Peyer's patch (tissue), 4 donors: ENCODE results near the gene MYO3B.
"Not testable (repeated sequence)": the region's sequence is repeated elsewhere in the genome, so short reads cannot be mapped to it uniquely, and the experiment has no call there.

Experiments used
- CTCF ChIP-seq, 6 experiments: fragments of 450-650 bp in 4 of 6; fragments of 200-600 bp in 2 of 6; sonication (generic) in 1 of 6; IDR thresholded peaks; one replicate each; pipeline ENCODE4 v1.5.1; 2017 to 2019; ENCODE audit warnings: antibody characterized with exemption in 6 of 6, mild to moderate bottlenecking in 3 of 6, moderate library complexity in 1 of 6
- POLR2A ChIP-seq, 2 donors: fragments of 450-650 bp; IDR thresholded peaks; one replicate each; pipeline ENCODE4 v1.5.1; 2017; ENCODE audit warnings: antibody characterized with exemption in 2 of 2, mild to moderate bottlenecking in 2 of 2, moderate library complexity in 2 of 2

GRCh38 chr2:170279615-170280014 is 101.7 kb downstream of the MYO3B start:
- not testable (repeated sequence) for TF ChIP-seq CTCF, POLR2A (IDR thresholded peaks at IDR 0.05)
